SKM-1 treated with dmso at 0.1 percent for 144 hours (cell line): ENCODE results near the gene B4GALT2.

Experiments
- DNase-seq: peaks from one replicate; lab custom pipeline; 2025; ENCODE audit not compliant: unreplicated experiment; lab: John Stamatoyannopoulos, UW

Gene B4GALT2, protein sequence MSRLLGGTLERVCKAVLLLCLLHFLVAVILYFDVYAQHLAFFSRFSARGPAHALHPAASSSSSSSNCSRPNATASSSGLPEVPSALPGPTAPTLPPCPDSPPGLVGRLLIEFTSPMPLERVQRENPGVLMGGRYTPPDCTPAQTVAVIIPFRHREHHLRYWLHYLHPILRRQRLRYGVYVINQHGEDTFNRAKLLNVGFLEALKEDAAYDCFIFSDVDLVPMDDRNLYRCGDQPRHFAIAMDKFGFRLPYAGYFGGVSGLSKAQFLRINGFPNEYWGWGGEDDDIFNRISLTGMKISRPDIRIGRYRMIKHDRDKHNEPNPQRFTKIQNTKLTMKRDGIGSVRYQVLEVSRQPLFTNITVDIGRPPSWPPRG

DNA sequence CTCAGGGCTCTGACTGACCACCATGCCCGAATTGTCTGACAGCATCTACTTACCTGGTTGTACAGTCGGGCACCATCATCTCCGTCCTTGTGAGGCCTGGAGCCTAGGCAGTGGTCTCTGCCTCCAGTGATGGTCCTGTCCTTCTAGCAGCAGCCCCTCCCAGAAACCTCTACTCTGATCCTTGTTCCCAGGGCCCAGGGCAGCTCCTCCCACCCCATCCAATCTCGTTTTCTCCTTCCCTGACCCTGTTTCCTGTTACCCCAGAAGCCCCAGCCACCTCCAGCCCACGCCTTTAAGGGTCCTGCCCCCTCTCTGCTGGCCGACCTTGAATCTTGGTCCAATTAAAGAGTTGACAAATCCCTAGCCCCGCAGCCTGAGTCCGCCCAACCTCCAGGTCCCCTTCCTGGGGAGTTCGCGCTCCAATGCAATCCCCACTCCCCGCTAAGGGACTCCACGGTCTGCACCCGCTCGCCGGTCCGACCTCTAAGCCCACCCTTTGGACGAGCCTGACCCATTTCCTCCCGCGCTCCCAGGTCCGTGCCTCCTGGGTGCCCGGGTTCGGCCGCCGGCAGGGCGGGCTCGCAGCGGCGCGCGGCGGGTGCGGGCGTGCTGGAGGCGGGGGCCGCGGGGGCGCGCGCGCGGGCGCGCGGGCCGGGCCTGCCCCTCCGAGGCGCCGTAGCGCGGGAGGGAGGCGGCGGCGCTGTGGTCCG, at the start of gene B4GALT2:
B4GALT2 (plus strand) TSS at position 660 of the 710 bp plus-strand sequence. CDS start 1,951 bp downstream, outside the sequence.
- no peak for DNase-seq

- DNase-seq, result no peak
These were observed 48.7 kb upstream of the B4GALT2 start for GRCh38 chr1:43930168-43930948.

DNA sequence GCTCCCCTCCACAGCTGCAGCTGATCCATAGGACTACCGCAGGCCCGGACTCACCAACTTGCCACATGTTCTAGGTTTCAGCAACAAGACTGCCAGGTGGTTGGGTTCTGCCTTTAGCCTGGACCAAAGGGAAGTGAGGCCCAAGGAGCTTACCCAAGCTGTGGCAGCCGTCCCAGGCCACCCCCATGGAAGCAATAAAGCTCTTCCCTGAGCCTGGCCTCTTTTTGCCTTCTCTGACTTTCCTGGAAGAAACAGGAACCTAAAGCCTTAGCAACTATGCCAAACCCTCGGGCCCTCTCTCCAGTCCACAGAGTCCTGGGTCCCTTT, 48.1 kb upstream of the B4GALT2 start:
- DNase-seq, result no peak

DNA sequence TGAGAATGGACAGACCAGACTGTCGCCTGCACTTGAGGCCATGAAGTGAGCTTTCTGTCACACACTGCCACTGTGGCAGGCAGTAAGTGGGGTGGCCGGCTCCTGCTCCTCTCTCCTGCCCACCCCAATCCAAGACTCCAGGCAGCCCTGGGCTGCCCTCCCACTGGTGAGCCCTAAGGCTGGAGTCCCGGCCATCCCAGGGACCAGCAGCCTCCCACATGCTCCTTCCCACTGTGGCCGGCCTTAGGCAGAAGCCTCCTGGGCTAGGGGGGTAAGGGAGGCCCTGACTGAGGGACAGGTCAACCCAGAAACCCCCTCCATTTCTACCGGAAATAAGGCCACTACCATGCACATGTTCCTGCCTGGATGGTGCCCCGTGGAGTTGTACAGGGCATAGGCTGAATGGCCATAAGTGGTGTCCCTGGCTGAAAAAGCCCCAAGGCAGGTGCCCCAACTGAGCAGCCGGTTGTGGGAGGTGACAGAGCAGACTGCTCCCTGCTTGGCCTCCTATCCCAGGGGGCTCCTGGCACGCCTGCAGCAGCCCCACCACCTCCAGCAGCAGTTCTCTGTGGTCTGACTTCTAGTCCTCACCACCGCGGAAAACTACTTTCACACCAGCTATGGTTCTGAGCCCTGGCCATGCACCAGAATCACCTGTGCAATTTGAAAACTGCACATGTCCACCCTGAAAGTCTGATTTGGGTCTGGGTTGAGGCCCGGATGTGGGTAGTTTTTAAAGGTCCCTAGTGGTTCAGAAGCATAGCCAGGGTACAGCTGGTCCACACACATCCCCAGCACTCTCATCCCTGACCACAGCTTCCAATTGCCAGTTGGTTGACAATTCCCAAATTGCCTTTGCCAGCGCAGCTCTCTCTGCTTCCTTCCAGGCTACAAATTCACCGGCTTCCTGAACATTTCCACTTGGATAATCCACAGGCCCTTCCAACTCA, 47.0 kb upstream of the B4GALT2 start:
- DNase-seq, result no peak

- DNase-seq, result no peak
These were observed 46.1 kb upstream of the B4GALT2 start for GRCh38 chr1:43932786-43933385.

DNA sequence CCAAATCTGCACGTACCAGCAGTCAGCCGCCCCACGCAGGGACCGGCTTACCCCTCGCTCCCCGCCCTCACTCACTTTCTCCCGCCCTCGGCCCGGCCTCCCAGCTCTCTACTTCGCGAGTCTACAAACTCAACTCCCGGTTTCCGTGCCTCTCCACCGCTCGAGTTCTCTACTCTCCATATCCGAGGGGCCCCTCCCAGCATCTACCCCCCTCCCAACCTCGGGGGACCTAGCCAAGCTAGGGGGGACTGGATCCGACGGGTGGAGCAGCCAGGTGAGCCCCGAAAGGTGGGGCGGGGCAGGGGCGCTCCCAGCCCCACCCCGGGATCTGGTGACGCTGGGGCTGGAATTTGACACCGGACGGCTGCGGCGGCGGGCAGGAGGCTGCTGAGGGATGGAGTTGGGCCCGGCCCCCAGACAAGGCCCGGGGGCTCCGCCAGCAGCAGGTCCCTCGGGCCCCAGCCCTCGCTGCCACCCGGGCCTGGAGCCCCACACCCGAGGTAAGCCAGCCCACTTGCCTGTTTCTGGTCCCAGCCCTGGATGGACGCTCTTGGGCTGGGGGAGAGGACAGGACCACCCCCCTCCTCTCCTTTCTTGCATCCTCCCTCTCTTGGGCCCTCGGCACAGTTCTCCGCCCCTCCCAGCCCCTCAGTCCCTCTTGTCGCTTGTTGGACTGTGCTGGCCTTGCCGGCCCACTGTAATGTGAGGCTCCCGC, 45.5 kb upstream of the B4GALT2 start, which contains the start of gene ARTN:
ARTN (plus strand) TSS at position 416 of the 715 bp plus-strand sequence. CDS start 1,856 bp downstream, outside the sequence.
- no peak for DNase-seq

GRCh38 chr1:43934101-43934985, 44.7 kb upstream of the B4GALT2 start:
- peak; percentile 44 for DNase-seq

DNA sequence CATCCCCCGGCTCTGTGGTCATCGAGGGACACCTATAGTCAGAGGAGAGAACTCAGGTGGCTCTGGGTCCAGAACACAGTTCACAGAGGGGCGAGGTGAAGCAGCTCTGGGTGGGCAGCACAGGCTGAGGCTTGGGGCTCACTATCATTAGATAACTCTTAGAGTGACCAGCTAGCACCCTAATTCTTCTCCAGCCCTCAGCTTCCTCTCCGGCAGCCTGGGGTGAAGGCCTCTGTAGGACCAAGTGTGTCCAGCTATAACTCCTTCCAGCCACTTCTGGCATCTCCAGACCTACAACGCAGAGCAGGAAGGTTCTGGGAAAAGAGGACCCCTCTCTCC, 44.1 kb upstream of the B4GALT2 start:
- DNase-seq, result no peak

DNA sequence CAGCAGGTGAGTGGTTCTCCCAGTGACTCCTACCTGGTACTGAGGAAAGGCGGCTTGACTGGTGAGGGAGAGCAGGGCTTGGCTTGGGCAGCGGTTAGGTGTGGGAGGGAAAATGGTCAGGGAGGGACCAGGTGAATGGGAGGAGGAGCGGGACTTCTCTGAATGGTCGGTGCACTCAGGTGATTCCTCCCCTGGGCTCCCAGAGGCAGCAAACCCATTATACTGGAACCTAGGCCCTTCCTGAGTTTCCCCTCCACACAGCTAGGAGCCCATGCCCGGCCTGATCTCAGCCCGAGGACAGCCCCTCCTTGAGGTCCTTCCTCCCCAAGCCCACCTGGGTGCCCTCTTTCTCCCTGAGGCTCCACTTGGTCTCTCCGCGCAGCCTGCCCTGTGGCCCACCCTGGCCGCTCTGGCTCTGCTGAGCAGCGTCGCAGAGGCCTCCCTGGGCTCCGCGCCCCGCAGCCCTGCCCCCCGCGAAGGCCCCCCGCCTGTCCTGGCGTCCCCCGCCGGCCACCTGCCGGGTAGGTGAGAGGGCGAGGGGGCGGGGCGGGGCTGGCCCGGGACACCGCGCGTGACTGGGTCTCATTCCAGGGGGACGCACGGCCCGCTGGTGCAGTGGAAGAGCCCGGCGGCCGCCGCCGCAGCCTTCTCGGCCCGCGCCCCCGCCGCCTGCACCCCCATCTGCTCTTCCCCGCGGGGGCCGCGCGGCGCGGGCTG, 43.1 kb upstream of the B4GALT2 start:
- DNase-seq, result no peak

GRCh38 chr1:43936431-43937151, 42.4 kb upstream of the B4GALT2 start:
- DNase-seq, result no peak

- DNase-seq, result no peak
These were observed 41.7 kb upstream of the B4GALT2 start for GRCh38 chr1:43937179-43937865.

DNA sequence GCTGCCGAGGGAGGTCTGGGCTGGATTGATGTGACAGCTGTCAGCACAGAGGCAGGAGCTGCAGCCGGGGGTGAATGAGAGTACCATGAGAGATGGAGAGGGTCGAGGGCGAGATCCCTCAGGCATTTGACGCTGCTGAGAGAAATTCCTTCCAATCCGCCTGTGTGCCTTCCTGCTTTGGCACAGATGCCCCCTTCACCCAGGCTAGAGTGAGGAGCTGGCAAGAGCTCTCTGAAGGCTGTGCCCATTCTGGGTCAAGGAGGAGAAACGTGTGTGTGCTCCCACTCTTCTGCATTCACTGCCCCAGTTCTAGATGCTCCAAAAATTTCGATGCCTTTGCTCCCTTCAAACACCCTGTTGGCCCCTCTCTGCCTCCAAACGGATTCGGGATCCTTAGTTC, 40.6 kb upstream of the B4GALT2 start:
- no peak for DNase-seq

DNA sequence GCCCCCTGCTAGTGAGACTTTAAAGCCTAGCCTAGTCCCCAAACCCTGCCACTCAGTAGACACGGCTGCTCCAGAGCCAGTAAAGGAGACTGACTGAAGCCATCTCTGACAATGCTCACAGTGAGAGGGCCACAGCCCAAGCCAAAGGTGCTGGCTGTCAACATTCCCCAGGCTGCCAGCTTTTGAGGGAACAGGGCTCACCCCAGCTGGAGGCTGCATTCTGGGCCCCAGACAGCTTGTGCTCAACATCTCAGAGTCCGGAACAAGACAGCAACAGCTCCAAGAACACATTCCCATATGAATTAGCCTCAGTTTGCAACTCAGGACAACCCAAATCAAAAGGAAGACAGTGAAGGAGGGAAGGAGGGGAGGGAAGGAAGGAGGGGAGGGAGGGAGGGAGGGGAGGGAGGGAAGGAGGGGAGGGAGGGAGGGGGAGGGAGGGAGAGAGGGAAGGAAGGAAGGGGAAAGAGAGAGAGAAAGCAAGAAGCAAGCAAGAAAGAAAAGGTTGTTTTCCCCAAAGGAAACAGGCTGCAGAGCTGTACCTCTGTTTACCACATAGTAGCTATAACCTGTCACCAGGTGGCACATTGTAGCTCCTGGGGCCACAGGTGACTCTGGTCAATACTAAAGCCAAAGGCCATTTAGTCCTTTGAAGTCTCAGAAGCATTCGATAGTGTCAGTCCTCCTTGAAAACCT, 40.0 kb upstream of the B4GALT2 start:
- no peak for DNase-seq

DNA sequence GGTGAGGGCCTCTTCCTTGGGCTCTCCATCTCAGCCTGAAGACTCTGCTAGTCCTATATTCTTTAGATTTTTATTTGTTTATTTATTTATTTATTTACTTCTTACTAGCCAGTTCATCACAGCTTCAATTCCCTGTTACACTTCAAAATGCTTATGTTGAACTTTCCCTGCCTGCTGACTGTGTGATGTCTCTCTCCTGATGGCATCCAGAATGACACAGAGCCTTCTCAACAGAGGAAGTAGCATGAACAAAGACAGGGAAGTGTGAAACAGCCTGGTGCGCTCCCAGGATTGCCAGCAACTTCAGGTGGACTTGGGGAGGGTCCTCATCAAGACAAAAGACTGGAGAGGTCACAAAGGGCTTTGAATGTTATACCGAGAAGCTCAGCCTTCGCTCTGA, 36.6 kb upstream of the B4GALT2 start:
- DNase-seq, result no peak

DNA sequence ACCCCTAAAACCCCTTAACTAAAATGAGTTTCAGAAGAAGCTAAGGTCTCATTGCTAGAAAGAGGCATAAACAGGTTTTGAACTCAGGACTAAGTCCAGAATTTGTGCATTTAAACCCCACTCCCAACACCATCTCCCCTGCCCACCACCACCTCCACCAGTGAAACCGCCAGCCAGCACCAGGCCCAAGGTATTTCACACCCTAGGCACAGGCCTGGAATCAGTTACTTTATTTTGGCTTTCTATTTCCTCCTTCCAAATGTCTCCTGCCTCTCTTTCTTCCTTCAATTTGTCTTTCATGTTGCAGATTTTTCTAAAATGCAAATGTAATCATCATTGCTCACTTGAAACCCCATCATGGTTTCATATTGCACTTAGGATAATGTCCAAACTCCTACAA, 34.1 kb upstream of the B4GALT2 start:
- no peak for DNase-seq

DNA sequence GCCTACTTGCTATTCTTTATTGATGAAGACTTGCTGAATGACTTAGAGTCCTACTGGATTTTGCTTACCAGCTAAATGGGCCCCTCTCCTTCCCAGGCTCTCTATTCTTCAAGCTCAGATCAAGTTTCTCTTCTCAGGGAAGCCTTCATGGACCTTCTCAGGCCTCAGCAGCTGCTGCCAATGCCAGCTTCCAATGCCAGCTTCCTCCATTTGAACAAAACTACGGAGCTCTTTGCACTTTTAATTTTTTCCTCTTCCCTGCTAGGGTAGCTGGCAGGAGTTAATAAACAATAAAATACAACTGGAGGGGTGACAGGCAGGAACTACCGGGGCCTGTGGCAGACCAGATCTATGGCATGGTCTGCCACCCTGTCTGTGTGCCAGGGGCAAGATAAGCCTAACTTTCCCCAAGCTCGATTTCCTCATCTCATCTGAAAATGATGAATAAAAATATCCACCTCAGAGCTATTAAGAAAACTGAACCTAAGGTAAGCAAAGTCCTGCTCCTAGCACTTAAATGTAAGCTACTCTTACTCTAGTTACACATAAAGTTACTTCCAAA, 33.3 kb upstream of the B4GALT2 start:
- no peak for DNase-seq
